Activated CD4-positive, alpha-beta T cell treated with anti-CD3 and anti-CD28 coated beads, Interleukin-2, amount 50 U/mL, for 4 hours (primary cell): ENCODE results near the gene IGFLR1.
A peak's percentile ranks its signal among the peaks of the same experiment; 100 is the strongest.
"Not testable (repeated sequence)": the region's sequence is repeated elsewhere in the genome, so short reads cannot be mapped to it uniquely, and the experiment has no call there.

Experiments used
- DNase-seq, 2 experiments: peaks; one replicate each; pipeline ENCODE4 v3.0.0-alpha.2; 2020

The IGFLR1 gene

GRCh38 chr19:35777086-35777841 is 35.0 kb upstream of the IGFLR1 start:
- no peak for DNase-seq

GRCh38 chr19:35776102-35776788 is 34.0 kb upstream of the IGFLR1 start:
- no peak for DNase-seq

- peak; percentile 99 for DNase-seq
Measured at GRCh38 chr19:35775298-35776101, 33.2 kb upstream of the IGFLR1 start, which contains the start of gene ARHGAP33. Gene ARHGAP33, plus strand, starts transcription at chr19:35775564. Its CDS starts 95 bp downstream, at chr19:35775659.

GRCh38 chr19:35775046-35775297 is 32.7 kb upstream of the IGFLR1 start:
- no peak for DNase-seq

- DNase-seq, result no peak
Measured at GRCh38 chr19:35774274-35775045, 32.2 kb upstream of the IGFLR1 start.

- DNase-seq, result no peak
Measured at GRCh38 chr19:35773020-35773806, 31.0 kb upstream of the IGFLR1 start.

GRCh38 chr19:35772362-35772761 is 30.1 kb upstream of the IGFLR1 start:
- DNase-seq, result not testable (repeated sequence)

- DNase-seq, result no peak
Measured at GRCh38 chr19:35768082-35768421, 25.8 kb upstream of the IGFLR1 start.

- DNase-seq, result no peak
Measured at GRCh38 chr19:35767288-35768081, 25.2 kb upstream of the IGFLR1 start.

DNA sequence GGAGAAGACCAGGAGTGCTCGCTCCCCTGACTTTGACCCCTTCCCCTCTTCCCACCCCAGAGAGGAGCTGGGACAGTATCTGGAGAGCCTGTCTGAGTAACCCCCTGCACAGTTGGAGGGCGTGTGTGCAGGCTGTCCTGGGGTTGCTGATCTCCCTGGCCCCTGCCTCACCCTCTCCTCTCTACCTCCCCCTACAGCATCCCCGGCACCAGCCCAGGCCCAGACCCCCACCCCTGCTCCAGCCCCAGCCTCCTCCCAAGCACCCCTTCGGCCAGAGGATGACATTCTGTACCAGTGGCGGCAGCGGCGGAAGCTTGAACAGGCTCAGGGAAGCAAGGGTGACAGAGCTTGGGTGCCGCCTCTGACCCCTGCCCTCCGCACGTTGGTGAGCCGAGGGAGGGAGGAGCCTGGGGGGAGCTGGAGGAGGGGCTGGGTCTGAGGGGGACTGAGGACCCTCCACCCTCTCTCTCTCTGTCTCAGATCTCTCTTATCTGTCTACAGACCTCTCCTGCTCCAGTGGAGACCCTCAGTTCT is 24.4 kb upstream of the IGFLR1 start:
- no peak for DNase-seq

GRCh38 chr19:35764432-35765315 is 22.4 kb upstream of the IGFLR1 start:
- no peak for DNase-seq

DNA sequence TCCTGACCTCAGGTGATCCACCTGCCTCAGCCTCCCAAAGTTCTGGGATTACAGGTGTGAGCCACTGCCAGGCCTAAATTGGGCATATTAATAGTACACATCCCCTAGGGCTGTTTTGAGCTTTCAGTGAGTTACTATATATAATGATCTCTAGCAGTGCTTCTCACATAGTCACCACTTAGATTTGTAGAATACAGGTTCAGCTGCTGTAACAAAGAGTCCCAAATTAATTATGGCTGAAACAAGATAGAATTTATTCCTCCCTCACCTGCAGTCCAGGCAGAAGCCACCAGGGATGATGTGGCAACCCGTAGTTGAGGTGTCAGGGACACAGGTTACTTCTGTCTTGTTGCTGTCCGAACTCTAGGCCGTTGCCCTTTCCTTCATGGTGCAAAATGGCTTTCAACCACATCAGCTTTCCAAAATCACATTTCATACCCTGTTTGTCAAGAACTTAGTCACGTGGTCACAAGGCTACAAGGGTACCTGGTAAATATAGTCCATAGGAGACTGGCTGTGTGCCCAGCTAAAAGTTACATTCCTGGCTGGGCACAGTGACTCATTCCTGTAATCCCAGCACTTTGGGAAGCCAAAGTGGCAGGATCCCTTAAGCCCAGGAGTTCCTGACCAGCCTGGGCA is 18.6 kb upstream of the IGFLR1 start:
- DNase-seq, result no peak

GRCh38 chr19:35759697-35760096 is 17.4 kb upstream of the IGFLR1 start:
- DNase-seq, result no peak

DNA sequence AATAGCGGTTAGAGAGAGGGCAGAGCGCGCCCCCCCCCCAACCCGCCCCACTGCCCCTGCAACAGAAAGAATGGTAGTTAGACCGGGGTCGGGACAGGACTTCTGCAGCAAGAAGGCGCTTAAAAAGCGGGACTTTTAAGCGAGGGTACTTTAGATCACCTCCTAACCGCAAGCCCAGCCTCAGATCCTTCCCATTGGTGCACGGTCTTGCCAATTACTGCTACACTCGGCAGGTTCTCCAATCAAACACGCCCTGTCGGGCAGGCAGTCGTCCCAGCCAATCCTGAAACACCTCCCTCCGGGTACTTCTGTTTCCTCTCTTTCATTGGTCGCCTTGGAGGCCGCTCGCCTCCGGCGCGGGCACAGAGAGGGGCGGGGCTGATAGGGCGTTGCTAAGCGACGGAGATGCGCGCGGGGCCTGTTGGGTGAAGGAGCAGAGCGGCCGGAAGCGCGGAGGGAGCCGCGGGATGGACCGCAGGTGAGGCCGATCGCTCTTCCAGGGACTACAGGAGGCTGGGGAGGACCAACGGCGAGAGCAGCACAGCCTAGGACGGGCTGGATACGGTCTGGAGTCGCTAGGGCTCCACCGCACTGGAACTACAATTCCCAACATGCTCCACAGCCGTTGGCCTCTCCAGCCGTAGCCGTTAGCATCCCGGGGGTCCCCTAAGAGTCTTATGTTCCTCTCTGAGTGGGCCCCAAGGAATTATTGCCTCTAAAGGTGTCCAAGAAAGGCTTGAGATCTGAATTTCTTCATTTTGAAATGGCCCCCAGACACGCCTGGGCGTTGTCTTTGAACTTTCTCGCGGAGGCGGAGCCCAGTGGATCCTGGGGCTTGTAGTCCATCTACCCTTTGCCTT is 15.7 kb upstream of the IGFLR1 start, which contains the start of gene PROSER3:
PROSER3 (plus strand) TSS at position 428 of the 860 bp plus-strand sequence; CDS start at position 468, 40 bp downstream.
- peak; percentile 96 for DNase-seq

GRCh38 chr19:35757231-35757748 is 15.0 kb upstream of the IGFLR1 start:
- DNase-seq, result no peak

- DNase-seq, result no peak
Measured at GRCh38 chr19:35756377-35757230, 14.4 kb upstream of the IGFLR1 start, which contains the start of gene HSPB6. Gene HSPB6, minus strand, starts transcription at chr19:35757029. Its CDS starts 21 bp downstream, at chr19:35757008.
